ENCODE results near the gene TRIP10.

Gene TRIP10

DNA sequence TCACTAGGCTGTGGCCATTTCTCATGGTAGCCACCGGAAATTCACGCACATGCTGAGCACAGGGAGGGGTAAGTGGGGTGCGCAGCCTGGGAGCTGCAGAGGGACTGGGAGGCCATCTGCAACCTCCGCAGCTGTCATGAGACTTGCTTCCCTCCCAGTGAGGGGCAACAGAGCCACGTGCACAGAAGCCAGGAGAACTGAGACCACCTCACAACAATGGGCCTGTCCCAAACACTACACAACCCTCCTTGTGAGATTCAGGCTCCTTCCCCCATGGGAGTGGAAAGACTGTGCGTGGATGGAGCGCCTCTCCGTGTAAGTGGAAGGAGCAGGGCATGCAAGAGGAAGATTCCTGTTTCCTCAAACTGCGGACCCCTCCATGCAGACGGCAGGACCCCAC lies 27.9 kb upstream of the TRIP10 start:
- no peak for DNase-seq

GRCh38 chr19:6712231-6712630 lies 27.2 kb upstream of the TRIP10 start:
- DNase-seq = no peak

DNA sequence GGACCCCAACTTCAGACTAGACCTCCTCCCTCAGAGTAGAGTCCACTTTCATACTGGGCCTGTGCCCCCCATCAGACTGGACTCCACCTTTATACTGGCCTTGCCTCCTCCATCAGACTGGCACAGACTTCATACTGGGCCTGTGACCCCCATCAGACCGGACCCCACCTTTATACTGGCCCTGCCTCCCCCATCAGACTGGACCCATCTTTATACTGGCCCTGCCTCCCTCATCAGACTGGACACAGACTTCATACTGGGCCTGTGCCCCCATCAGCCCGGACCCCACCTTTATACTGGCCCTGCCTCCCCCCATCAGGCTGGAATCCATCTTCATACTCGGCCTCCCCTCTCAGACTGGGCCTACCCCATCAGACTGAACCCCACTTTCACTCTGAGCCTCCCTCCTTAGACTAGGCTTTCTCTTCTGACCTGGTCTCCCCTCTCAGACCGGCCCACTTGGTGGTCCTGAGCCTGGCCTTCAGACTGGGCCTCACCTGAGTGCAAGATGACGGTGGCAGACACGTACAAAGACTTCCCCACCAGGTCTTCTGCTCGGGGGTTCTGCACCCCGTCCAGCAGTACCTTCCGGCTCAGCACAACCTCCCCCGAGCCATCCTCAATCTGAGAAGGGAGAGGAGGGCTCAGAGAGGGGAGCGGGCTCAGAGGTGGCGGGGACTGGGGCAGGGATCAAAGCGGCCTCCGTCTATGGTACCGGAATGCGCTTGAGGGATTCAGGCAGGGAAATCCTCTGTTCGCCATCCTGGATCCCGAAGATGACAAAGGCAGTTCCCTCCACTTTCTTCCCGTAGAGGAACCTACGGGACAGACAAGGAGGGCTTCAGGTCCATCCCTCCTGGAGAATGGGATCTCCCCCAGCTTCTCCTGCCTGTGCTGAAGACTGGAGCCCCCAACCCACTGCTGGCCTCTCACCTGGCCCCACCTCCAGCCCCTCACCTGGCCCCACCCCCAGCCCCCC lies 26.5 kb upstream of the TRIP10 start:
- DNase-seq = no peak

DNA sequence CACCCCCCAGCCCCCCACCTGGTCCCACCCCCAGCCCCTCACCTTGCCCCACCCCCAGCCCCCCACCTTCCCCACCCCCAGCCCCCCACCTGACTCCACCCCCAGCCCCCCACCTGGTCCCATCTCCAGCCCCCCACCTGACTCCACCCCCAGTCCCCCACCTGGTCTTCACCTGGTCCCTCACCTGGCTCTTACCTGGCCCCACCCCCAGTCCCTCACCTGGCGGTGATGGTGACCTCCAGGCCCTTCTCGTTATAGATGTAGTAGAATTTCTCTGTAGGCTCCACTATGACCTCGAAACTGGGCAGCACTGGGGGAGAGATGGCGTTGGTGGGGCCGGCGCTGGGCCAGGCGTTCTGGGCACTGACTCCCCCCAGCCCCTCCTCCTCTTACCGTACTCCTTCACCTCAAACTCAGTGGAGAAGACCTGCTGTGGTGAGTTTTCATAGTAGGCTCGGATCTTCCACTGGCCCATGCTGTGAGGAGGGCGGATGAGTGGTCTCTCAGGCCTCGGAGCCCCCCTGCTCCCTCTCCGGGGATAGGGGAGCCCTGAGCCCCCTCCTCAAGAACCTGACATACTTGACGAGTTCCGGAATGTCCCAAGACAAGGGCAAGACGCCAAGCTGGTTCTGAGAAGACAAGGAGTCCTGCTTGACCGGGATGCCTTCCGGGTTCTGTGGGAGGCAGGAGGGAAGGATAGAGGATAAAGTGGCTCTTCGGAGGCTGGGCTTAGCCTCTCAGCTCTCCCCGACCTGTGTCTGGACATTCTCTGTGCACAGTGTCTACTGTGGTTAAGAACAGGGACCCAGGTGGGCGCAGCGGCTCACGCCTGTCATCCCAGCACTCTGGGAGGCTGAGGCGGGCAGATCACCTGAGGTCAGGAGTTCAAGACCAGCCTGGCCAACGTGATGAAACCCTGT lies 25.4 kb upstream of the TRIP10 start:
- DNase-seq = no peak

DNA sequence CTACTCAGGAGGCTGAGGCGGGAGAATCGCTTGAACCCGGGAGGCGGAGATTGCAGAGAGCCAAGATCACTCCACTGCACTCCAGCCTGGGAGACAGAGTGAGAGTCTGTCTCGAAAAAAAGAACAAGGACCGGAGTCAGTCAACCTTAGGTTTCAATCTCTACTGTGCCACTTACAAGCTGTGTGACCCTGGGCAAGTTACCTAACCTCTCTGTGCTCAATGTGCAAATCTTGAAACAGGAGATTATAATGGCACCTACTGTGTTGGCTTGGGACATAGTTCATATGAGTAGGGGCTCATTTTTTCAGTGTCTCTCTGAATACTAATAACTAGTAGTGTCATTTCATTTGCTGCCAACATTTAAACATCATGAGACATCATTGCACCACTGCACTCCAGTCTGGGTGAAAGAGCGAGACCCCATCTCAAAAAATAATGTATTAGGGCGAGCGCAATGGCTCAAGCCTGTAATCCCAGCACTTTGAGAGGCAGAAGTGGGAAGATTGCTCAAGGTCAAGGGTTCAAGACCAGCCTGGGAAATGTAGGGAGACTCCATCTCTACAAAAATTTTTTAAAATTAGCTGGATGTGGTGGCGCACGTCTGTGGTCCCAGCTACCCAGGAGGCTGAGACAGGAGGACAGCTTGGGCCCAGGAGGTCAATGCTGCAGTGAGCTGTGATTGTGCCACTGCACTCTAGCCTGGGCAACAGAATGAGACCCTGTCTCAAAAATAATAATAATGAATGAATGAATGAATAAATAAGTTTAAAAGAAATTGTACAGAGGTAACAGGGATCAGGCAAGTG lies 24.5 kb upstream of the TRIP10 start:
- no peak for DNase-seq

DNA sequence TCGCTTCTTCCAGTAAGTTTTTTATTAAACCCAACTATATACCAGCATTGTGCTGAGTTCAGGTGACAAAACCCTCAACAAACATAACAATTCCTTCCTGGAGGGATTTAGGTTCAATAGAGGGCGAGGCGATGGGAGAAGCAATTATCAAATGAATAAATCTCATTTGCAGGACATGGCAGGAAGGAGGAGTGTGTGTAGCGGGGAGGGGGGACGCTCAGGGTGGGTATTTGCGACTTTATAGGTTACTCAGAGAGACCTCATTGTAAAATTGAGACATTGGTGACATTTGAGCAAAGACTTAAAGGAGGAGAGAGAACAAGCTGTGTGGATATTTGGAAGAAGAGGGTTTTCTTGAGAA lies 22.9 kb upstream of the TRIP10 start:
- no peak for DNase-seq

- DNase-seq = no peak
These were observed 22.4 kb upstream of the TRIP10 start for GRCh38 chr19:6717036-6717435.

GRCh38 chr19:6717441-6717971 lies 22.0 kb upstream of the TRIP10 start:
- no peak for DNase-seq

DNA sequence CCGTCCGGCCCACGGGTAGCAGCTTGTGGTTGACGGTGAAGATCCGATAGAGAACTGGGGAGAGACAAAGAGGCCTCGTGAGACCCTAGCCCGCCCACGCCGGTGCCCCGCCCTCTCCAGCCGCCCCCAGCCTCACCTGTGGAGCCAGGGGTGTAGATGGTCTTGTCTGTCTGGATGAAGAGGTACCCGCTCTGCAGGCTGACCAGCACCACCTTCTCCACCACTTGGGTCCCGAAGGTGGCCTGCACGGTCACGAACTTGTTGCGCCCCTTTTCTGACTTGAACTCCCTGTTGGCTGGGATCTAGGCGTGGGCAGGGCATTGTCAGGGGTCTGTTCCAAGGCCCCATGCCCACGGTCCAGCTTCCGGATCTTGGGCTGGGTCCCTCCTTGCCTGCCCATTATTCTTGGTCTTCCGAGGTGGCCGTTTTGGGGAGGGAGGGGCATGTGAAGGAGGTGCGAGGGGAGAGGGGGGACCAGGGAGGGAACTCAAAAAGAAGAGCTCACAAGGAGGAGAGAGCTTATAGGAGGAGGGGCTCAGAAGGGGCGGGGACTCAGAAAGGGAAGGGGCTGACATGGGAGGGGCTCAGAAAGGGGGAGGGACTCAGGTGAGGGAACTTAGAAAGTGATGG lies 21.3 kb upstream of the TRIP10 start:
- DNase-seq = no peak

- no peak for DNase-seq
These were observed 20.5 kb upstream of the TRIP10 start for GRCh38 chr19:6718741-6719539.

- DNase-seq = no peak
These were observed 20.0 kb upstream of the TRIP10 start for GRCh38 chr19:6719540-6719861.

GRCh38 chr19:6719992-6720368 lies 19.5 kb upstream of the TRIP10 start:
- DNase-seq = no peak

DNA sequence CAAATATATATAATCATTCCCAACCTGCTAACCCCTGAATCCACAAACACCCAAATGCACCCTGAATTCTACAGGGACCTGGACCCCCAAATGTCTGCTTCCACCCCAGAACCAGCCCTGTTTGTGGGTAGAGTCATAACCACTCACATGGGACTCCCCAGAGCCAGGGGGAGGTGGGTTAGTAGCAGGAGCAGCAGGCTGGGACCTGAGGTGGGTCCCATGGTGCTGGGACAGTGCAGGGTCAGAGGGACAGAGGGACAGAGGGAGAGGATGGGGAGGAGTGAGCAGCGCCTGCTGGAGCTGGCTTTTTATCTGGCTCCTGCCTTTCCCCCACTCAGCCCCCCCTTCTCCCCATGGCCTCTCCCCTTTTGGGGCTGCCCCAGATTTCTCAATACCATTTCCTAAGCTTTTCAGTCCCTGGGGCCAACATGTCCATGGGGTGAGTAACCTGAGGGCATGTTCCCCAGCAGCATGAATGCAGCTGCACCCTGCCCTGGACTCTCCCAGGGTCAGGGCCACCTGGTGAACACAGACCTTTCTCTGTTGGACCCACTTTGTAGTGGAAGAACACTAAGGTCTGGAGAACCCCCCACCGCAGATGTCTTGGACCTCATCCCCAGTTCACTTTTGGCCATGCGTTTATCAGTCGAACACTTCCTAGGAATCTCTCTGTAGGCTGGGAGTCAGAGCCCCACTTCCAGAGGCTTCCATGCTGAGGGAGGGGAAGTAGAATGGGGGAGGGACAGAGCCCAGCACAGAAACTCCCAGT lies 18.9 kb upstream of the TRIP10 start, which contains the start of gene C3:
Gene C3, minus strand, starts transcription at position 282 of the 769 bp plus-strand sequence. Its CDS starts 61 bp downstream, at position 221.
- no peak for DNase-seq

- DNase-seq = no peak
These were observed 18.4 kb upstream of the TRIP10 start for GRCh38 chr19:6721138-6721474.

- DNase-seq = no peak
These were observed 17.7 kb upstream of the TRIP10 start for GRCh38 chr19:6721773-6722172.

GRCh38 chr19:6723108-6723618 lies 16.3 kb upstream of the TRIP10 start:
- DNase-seq = no peak

- DNase-seq = no peak
These were observed 15.7 kb upstream of the TRIP10 start for GRCh38 chr19:6723738-6724137.

DNA sequence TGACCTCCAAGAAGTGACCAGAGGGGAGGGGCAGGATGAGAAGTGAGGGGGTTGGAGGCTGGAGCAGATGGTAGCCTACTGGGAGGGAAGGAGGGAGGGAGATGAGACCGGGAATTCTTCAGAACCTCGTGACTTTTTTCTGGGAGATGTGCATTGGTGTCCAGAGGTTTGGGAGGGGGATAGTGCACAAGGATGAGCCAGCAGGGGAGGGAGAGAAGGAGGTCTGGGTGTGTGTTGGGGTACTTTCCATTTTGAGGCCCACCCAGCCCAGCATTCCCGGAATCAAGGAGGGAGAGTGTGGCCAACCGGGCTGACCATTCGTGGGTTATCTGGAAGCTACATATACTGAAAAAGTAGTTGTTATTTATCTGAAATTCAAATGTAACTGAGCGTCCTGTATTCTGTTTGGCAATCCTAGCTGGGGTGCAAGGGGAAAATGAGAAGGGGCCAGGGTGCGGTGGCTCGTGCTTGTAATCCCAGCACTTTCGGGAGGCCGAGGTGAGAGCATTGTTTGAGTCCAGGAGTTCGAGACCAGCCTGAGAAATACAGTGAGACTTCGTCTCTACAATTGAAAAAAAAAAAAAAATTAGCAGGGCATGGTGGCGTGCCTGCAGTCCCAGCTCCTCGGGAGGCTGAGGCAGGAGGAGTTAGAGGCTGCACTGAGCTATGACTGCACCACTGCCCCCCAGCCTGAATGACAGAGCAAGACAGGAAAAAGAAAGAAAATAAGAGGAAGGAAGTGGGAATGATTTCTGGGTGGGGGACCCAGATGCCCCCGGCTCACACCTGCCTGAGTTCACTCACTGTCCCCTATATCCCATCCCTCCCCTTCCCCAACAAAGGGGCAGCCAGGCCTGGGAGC lies 14.6 kb upstream of the TRIP10 start:
- no peak for DNase-seq

DNA sequence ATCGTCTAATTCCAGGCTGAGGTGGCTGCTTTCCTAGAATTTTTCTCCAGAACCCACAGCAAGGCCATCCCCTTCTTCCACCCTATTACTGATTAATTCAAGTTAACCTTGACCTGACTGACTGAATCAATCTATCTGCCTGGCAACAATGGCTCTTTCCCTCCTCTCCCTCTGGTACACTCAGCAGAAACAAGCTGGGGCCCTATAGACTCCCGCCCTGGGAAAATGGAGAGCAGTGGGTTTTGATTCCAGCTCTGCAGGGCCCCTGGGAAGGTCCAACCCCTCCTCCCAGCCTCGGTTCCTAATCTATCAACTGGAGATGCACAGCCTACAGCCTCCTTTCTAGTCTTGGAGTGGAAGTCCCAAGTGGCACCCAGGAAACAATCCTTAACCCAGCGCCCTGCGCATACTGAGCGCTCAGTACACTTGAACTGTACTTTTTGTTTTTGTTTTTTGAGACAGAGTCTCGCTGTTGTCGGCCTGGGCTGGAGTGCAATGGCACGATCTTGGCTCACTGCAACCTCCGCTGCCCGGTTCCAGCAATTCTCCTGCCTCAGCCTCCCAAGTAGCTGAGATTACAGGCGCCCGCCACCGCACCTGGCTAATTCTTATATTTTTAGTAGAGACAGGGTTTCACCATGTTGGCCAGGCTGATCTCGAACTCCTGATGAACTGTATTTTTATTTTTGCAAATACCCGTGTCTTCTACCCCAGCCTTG lies 13.8 kb upstream of the TRIP10 start:
- DNase-seq = no peak

All from NCI-H2171 treated with DMSO at 0.1 percent for 48 hours (cell line).